Suppressor macrophage (primary cell): ENCODE data around the gene TST.

ENCODE experiments used
- DNase-seq, 4 experiments: peaks; one replicate each; pipeline ENCODE4 v3.0.0-alpha.2; 2020 to 2022
- total RNA-seq, 17 experiments: gene quantifications; one replicate each; lab custom pipeline; 2026; ENCODE audit warnings: mixed read lengths in 6 of 17, inconsistent platforms in 3 of 17; lab: John Stamatoyannopoulos, UW

Gene TST
- 4.6 to 15.6 (median 8.6) reads per million in 17 experiments for total RNA-seq

DNA sequence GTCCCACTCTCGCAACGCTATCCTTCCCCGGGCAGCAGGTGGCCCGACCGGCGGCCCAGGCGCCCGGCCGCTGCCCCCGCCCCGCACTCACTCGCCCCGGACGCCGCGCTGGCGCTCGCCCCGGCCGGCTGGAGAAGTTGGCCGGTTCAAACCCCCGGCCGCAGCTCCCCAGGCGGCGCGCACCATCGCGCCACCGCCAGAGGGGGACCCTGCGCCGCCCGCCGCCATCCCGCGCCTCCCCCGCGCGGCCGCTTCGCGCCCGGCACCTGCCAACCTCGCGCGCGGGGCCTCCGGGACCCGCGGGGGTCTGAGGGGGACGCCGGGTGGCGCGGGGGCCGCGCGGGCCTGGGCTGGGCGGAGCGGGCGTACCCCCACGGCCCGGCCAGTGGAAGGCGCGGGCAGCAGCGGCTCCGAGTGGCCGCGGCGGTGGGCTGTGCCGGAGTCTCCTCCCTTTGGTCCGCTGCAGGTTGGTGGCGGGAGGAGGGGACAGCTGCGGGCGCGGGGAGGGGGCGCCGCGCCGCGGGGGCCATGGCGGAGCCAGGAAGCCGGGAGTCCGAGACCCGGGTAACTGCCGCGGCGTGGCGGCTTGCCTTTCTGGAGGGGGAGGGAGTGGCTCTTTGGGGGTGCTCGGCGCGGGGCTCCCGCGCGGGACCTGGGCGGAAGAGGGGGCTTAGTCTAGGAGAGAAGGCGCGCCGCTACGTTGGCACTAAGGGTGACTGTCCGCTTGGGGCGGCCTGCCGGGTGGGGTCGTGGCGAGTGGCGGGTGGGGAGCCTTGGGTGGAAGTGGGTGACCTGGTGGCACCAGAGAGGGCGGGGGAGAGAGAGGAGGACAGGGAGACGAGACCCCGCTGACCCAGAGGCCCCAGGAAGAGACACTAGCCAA is at the start of gene TST, which contains the start of gene MPST:
TST (minus strand) TSS at position 139 of the 883 bp plus-strand sequence. CDS start 715 bp downstream, outside the sequence.
MPST (plus strand) TSS at position 434 of the 883 bp plus-strand sequence; CDS start at position 529, 95 bp downstream.
- peak; percentile 78 to 93 (median 84) for DNase-seq

DNA sequence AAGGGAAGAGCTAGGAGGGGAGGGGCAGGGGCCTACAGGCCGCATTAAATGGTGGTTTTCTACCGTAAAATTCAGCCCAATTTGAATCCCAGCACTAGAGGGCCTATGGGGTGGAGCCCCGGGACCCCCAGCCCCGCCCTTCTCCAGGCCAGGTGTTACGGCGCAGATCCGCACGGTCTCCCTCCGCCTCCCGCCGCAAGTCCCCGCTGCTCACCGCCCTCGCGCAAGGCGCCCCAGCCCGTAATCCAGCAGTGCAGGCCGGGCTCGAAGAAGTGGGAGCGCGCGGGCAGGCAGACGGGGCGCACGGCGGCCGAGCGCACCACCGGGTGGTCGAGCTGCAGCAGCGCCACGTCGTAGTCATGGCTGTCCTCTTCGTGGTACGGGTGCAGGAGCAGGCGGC is 49.6 kb upstream of the TST start:
- no peak for DNase-seq

GRCh38 chr22:37067428-37067827 is 48.2 kb upstream of the TST start:
- DNase-seq: no peak

DNA sequence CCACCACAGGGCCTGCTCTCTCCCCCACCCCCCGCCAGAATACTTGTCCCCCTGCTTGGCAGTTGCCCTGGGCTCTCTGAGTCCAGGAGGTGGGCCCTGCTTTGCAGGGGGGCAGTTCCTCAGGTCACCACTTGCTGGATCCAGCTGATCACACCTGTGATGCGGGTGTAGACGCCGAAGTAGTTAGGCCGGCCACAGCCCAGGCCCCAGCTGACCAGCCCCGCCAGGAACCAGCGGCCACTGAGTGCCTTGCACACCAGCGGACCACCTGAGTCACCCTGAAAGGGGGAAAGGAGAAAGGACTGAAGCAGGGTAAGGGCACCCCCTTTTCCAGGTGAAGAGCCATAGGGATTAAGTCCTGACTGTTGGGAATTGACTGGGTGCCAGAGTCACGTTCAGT is 46.7 kb upstream of the TST start:
- DNase-seq: no peak

GRCh38 chr22:37065180-37065579 is 45.9 kb upstream of the TST start:
- DNase-seq: no peak

GRCh38 chr22:37064553-37064952 is 45.3 kb upstream of the TST start:
- DNase-seq: no peak

DNA sequence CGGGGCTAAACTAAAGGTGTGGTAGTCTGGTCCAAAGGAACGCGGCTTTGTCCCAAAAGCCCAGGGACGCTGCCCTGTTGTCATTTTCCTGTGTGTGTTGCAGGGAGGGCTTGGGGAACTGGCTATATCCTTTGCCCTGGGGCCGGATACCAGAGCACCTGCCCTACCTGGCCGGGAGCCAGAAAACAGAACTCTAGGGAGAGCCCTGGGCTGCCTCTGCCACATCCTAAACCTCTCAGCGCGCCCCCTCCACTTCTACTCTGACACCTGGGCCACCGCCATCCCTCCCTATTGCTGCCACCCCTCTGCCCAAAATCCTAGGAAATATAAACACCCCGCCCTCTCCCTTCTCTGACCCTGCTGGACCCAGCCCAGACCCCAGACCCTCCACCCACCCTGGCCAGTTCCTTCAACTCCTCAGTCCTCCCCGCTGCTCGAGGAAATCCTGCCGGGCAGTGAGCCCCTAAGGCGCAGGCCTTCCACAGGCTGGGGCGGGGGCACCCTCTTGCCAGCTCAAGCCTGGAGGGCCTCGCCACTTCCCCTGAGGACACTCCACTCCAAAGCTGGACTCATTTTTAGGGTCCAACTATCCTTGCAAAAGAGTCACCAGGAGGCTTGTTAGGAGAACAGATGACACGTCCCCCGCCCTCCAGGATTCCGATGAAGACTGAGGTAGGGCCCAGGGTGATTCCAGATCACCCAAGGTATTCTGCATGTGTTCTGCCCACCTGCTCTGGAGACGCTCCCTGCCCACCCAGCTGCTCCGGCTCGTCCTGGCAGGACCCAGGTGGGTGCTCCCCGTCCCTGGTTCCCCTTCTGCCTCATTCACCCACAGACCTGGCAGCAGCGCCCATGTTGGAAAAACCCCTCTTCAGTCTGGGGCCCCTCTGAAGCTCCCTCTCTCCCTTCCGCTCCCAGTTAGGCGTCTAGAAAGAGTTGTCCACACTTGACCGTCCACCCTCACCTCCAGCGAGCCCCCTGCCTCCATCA is 44.5 kb upstream of the TST start:
- no peak for DNase-seq

DNA sequence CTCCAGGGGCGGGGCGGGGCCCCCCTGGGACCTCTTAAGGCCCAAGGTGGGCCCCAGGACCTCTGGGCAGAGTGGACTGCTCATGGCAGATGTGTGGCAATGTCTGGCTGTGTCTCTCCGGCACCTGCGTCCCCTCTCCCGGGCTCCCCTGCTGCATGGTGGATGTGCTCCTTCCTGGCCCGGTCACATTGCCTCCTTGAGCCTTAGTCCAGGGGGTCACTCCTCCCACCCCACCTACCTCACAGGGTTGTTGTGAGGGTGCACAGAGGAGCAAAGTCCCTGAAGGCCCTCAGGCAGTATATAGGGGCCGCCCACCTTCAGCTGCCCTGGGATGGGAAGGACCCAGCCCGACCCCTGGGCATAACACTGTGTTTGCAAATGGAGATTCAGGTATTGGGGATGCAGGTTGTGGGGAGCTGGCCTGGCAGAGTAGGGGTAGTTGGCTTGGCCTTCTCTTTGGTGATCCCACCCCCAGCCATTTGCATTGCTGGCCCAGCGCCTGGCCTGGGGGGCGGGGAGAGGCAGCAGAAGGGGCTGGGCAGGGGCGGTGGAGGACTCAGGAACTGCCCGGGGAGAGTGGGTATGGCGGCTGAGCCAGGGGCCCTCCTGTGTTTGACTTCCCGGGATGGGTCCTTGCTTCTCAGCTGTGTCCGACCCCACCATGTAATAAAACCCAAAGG is 43.6 kb upstream of the TST start:
- DNase-seq: no peak

- no peak for DNase-seq
These were observed 43.1 kb upstream of the TST start for GRCh38 chr22:37062376-37062675.

DNA sequence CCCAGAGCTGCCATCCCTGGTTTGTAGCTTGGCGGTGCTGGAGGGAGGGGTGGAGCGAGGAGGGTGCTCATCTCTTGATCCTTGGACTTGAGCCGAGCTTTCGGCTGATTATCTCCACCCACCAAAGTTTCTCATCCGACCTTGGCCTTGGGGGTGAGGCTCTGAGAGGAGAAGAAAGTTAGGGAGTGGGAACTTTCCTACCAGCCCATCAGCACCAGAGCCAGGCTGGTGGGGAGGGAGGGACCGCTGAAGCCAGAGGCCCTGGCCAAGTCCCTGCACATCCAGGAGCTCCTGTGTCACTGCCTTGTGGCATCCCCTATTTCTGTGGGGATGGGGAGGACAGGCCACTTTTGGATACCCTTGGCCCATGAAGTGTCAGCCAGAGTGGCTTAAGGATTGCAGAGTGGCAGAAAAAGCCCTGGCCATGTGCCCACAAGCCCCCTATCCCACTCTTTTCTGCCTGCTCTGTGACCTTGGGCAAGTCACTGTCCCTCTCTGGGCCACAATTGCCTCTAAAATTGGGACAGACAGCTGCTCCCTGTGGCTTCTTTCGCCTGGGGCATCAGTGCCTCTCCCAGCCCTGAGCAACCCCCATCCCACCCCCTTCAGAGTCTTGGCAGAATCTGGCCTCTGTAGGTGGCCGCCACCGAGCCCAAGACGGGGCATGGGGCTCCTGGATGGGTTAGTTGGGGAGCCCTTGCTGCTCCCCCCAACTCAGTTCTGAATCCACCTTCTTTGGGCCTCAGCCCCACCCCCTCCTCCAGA is 42.5 kb upstream of the TST start:
- no peak for DNase-seq

DNA sequence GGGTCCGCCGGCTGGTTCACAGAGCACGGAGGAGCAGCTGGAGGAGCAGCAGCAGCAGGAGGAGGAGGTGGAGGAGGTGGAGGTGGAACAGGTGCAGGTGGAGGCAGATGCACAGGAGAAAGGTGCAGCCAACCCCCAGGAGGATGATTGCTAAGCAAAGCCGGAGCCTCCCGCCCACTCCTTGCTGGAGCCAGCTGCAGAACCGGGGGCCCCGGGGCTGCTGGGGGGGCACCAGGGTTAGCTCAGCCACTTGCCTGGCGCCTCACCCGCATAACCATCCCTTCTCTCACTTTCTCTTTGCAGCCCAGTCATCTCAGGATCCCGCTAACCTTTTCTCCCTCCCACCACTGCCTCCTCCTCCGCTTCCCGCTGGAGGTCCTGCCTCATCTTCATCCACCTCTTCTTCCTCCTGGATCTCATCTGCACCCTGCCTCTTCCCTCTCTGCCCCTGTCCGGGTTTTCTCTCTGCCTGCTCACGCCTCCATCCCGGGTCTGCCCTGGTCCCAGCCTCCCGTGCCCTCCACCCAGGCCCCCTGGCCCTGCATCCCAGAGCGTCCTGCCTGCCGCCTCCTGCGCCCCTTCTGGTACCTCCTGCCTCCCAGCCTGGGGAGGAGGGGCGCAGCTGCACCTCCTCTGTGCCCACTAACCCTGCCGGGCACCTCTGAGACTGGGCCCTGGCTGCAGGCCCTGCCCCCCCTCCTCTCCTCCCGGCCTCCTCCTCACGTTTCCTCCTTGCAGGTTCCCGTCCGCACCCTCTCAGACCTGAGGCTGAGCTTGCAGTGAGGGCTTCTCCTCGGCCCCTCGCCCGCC is 41.8 kb upstream of the TST start:
- no peak for DNase-seq

- DNase-seq: no peak
These were observed 40.7 kb upstream of the TST start for GRCh38 chr22:37059876-37060449.

- no peak for DNase-seq
These were observed 39.9 kb upstream of the TST start for GRCh38 chr22:37058917-37059701.

GRCh38 chr22:37057796-37058510 is 38.7 kb upstream of the TST start:
- no peak for DNase-seq

DNA sequence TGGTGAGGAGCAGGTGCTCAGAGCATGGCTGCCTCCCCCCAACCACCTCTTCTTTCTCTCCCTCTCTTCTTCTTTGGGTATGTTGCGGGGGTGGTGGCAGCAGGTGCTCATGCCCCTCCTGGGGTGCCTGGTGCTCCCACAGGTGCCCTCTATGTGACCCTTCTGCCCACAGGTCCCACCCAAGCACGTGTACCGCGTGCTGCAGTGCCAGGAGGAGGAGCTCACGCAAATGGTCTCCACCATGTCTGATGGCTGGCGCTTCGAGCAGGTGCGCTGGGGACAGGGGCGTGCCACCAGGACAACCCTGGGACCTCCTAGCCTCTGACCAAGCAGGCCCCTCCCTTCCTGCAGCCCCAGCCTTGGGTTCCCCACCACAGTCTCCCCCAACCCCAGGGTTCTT is 38.0 kb upstream of the TST start:
- DNase-seq: no peak

DNA sequence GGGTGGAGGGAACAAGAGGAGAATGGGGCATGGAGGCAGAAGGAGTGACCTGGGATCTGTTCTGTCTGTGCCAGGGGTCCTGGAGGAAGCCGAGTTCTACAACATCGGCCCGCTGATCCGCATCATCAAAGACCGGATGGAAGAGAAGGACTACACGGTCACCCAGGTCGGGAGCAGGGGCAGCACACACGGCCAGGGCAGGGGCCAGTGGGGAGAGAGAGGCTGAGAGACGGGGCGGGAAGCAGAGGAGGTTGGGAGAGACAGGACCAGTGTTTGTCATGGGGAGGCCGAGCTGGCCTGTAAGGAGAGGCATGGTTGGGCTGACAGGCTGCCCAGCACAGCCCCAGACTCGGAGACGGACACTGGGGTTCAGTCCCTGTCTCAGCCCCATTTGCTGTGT is 37.0 kb upstream of the TST start:
- DNase-seq: no peak

DNA sequence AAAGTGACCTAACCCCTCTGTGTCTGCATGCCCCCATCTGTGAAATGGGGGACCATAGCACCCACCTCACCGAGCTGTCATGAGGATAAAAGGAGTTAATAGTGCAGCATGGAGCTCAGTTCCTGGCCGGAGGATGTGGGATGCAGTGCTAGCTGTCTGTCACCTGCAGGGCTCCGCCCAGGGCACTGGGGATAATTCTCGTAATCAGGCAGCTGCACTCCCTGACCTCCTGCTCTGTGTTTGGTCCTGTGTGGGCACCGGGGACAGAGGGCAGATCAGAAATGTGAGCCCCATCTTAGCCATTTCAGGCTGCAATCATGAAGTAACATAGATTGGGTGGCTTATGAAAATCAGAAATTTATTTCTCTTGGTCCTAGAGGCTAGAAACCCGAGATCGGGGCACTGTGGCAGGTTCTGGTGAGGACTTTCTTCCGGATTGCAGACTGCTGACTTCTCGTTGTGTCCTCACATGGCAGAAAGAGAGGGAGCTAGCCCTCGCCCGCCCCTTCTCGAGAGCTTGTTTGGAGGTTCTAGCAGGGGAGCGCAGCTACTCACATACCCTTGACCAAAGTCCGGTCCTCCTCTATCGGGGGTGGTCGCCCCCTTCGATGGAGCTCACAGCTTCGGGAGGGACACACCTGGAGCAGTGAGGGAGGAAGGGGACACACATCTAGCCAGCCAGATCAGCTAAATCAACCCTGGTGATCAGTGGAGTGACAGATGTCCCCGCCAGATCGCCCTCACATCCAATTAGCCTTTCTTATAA is 35.5 kb upstream of the TST start:
- no peak for DNase-seq

- no peak for DNase-seq
These were observed 34.8 kb upstream of the TST start for GRCh38 chr22:37054056-37054395.
